ENCODE data around the gene NUBP2.

DNA sequence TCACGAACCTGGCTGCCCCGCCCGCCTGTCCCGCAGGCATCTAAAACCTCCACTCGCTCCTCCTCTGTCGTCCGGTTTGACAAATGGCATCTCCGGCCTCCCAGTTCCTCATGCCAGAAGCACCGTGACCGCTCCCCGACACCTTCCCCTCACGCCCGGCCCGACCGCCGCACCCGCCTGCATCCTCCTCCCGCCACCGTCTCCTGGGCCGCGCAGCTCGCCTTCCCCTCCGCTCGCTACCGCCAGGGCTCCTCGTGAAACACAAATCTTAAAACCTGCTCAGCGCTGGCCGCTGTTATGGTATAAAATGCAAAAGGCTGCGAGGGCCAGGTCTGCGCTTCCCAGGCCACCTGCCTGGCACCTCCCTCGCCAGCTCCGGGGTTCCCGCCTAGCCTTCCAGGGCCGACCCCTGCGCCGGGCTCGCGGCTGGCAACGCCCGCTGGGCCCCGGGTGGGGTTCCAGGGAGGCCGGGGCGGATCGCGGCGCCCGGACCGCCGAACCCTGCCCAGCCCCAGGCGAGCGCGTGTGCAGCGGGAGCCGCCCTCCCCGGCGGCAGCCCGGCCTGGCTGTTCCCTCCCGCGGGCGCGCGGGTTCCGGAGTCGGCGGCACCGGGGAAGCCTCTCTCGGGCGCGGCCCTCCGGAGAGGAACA lies 877 bp upstream of the NUBP2 start:
- TF ChIP-seq, protein P1, sequence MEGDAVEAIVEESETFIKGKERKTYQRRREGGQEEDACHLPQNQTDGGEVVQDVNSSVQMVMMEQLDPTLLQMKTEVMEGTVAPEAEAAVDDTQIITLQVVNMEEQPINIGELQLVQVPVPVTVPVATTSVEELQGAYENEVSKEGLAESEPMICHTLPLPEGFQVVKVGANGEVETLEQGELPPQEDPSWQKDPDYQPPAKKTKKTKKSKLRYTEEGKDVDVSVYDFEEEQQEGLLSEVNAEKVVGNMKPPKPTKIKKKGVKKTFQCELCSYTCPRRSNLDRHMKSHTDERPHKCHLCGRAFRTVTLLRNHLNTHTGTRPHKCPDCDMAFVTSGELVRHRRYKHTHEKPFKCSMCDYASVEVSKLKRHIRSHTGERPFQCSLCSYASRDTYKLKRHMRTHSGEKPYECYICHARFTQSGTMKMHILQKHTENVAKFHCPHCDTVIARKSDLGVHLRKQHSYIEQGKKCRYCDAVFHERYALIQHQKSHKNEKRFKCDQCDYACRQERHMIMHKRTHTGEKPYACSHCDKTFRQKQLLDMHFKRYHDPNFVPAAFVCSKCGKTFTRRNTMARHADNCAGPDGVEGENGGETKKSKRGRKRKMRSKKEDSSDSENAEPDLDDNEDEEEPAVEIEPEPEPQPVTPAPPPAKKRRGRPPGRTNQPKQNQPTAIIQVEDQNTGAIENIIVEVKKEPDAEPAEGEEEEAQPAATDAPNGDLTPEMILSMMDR (IDR thresholded peaks at IDR 0.05; ENCODE audit: low read depth, low read length, missing input control) = no peak
- TF ChIP-seq TAF1 (conservative IDR thresholded peaks at IDR 0.05) = no peak
- TF ChIP-seq, protein P2, sequence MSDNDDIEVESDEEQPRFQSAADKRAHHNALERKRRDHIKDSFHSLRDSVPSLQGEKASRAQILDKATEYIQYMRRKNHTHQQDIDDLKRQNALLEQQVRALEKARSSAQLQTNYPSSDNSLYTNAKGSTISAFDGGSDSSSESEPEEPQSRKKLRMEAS (IDR thresholded peaks at IDR 0.05) = no peak
- TF ChIP-seq RAD21 (IDR thresholded peaks at IDR 0.05) = no peak
- no peak for TF ChIP-seq YY1 (IDR thresholded peaks at IDR 0.05)
- TF ChIP-seq FOXA1 (IDR thresholded peaks at IDR 0.05) = no peak
- TF ChIP-seq, protein P3, sequence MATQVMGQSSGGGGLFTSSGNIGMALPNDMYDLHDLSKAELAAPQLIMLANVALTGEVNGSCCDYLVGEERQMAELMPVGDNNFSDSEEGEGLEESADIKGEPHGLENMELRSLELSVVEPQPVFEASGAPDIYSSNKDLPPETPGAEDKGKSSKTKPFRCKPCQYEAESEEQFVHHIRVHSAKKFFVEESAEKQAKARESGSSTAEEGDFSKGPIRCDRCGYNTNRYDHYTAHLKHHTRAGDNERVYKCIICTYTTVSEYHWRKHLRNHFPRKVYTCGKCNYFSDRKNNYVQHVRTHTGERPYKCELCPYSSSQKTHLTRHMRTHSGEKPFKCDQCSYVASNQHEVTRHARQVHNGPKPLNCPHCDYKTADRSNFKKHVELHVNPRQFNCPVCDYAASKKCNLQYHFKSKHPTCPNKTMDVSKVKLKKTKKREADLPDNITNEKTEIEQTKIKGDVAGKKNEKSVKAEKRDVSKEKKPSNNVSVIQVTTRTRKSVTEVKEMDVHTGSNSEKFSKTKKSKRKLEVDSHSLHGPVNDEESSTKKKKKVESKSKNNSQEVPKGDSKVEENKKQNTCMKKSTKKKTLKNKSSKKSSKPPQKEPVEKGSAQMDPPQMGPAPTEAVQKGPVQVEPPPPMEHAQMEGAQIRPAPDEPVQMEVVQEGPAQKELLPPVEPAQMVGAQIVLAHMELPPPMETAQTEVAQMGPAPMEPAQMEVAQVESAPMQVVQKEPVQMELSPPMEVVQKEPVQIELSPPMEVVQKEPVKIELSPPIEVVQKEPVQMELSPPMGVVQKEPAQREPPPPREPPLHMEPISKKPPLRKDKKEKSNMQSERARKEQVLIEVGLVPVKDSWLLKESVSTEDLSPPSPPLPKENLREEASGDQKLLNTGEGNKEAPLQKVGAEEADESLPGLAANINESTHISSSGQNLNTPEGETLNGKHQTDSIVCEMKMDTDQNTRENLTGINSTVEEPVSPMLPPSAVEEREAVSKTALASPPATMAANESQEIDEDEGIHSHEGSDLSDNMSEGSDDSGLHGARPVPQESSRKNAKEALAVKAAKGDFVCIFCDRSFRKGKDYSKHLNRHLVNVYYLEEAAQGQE (IDR thresholded peaks at IDR 0.05) = no peak
- TF ChIP-seq GABPA (IDR thresholded peaks at IDR 0.05 in 1 of 2, conservative IDR thresholded peaks at IDR 0.05 in 1 of 2) = no peak
- no peak for TF ChIP-seq JUND (IDR thresholded peaks at IDR 0.05)
- TF ChIP-seq, protein P4, sequence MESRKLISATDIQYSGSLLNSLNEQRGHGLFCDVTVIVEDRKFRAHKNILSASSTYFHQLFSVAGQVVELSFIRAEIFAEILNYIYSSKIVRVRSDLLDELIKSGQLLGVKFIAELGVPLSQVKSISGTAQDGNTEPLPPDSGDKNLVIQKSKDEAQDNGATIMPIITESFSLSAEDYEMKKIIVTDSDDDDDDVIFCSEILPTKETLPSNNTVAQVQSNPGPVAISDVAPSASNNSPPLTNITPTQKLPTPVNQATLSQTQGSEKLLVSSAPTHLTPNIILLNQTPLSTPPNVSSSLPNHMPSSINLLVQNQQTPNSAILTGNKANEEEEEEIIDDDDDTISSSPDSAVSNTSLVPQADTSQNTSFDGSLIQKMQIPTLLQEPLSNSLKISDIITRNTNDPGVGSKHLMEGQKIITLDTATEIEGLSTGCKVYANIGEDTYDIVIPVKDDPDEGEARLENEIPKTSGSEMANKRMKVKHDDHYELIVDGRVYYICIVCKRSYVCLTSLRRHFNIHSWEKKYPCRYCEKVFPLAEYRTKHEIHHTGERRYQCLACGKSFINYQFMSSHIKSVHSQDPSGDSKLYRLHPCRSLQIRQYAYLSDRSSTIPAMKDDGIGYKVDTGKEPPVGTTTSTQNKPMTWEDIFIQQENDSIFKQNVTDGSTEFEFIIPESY (IDR thresholded peaks at IDR 0.05) = no peak

Data from liver (tissue), 3 donors.